Fibroblast of skin of abdomen (primary cell): ENCODE data around the gene MAEA.

Experiments
- DNase-seq: peaks from one replicate; pipeline ENCODE4 v3.0.0-alpha.2; 2013

MAEA gene

GRCh38 chr4:1380368-1381151, 90.9 kb downstream of the MAEA start:
- DNase-seq = no peak

GRCh38 chr4:1381181-1381621, 91.5 kb downstream of the MAEA start:
- no peak for DNase-seq

- DNase-seq = no peak
Measured at GRCh38 chr4:1381944-1382541, 92.4 kb downstream of the MAEA start.

- DNase-seq = no peak
Measured at GRCh38 chr4:1382776-1383727, 93.4 kb downstream of the MAEA start.

- DNase-seq = no peak
Measured at GRCh38 chr4:1383728-1384591, 94.3 kb downstream of the MAEA start.

- no peak for DNase-seq
Measured at GRCh38 chr4:1384675-1385372, 95.1 kb downstream of the MAEA start.

- DNase-seq = no peak
Measured at GRCh38 chr4:1385373-1386340, 96.0 kb downstream of the MAEA start.
